Measurements from ENCODE around the gene NUMA1.

NUMA1 gene

GRCh38 chr11:71998061-71998460 lies 82.3 kb downstream of the NUMA1 start:
- H3K27me3 ChIP-seq (ENCODE audit: control insufficient read depth, insufficient read depth, low read length) = no peaks in the 10 kb centered on the region
- no peaks in the 10 kb centered on the region for H3K4me1 ChIP-seq
- H3K9me3 ChIP-seq (ENCODE audit: control insufficient read depth, low read length) = no peaks in the 10 kb centered on the region
- H3K27ac ChIP-seq = no peak overlapping the region
- H2AFZ ChIP-seq = no peak overlapping the region
- H3K4me3 ChIP-seq (ENCODE audit: low read depth, low read length) = no peak overlapping the region
- no peak overlapping the region for H3K9ac ChIP-seq
- H3K36me3 ChIP-seq (ENCODE audit: control insufficient read depth, insufficient read depth, low read length) = no peaks in the 10 kb centered on the region
- TF ChIP-seq CTCF (IDR thresholded peaks at IDR 0.05) = no peak
- no peaks in the 10 kb centered on the region for H3K79me2 ChIP-seq
- no peak overlapping the region for H3K4me2 ChIP-seq (ENCODE audit: low read length)

- Histone ChIP-seq H3K27me3 (ENCODE audit: control insufficient read depth, insufficient read depth, low read length) (no peaks in the 10 kb centered on the region), H3K4me1 (no peaks in the 10 kb centered on the region), H3K27ac (no peak overlapping the region), H3K4me3 (ENCODE audit: low read depth, low read length) (no peak overlapping the region), H3K4me2 (ENCODE audit: low read length) (no peak overlapping the region), H3K9me3 (ENCODE audit: control insufficient read depth, low read length) (no peaks in the 10 kb centered on the region), H2AFZ (no peak overlapping the region), H3K36me3 (ENCODE audit: control insufficient read depth, insufficient read depth, low read length) (no peaks in the 10 kb centered on the region), H3K79me2 (no peaks in the 10 kb centered on the region), H3K9ac (no peak overlapping the region)
- TF ChIP-seq CTCF (IDR thresholded peaks at IDR 0.05) = no peak
Measured at GRCh38 chr11:71997594-71997993, 82.7 kb downstream of the NUMA1 start.

DNA sequence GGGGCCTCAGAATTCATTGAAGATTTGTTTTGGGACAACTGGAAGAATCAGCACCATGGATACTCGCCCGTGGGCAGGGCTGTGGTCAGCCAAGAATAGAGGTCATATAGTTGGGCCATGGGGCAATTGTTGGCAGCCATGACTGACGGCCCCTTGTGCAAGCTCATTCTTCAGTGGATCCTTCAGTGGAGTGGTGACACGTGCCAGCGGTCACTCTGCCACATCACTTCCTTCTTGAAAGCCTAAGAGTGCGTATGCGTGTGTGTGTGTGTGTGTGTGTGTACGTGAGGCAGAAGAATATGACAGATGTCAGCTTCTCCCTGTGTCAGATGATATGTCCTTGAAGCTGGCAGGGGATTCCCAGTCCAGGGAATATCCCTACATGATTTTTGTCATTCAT lies 83.4 kb downstream of the NUMA1 start:
- Histone ChIP-seq H3K4me1 (no peaks in the 10 kb centered on the region), H3K9ac (no peak overlapping the region), H3K79me2 (no peaks in the 10 kb centered on the region), H3K36me3 (ENCODE audit: control insufficient read depth, insufficient read depth, low read length) (no peaks in the 10 kb centered on the region), H3K4me3 (ENCODE audit: low read depth, low read length) (no peak overlapping the region), H3K4me2 (ENCODE audit: low read length) (no peak overlapping the region), H2AFZ (no peak overlapping the region), H3K27me3 (ENCODE audit: control insufficient read depth, insufficient read depth, low read length) (no peaks in the 10 kb centered on the region), H3K9me3 (ENCODE audit: control insufficient read depth, low read length) (no peaks in the 10 kb centered on the region), H3K27ac (no peak overlapping the region)
- TF ChIP-seq CTCF (IDR thresholded peaks at IDR 0.05) = no peak

DNA sequence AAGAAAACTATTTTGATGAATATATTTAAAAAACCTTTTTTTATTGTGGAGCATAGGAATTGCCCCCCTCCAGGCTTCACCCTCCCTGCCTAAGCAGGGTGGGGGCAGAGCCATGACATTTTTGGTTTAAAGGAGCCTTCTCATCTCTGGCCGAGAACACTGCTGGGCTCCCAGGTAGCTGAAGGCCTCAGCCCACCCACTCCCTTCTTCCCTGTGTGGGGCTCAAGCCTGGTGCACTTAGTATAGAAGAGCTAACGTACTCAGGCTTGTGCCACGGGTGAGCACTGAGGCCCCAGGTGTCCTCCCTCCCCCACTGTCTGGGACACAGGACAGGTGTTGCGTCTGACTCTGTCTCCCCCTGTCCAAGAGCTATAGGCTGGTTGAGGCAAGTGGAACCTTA lies 83.8 kb downstream of the NUMA1 start:
- no peaks in the 10 kb centered on the region for H3K9me3 ChIP-seq (ENCODE audit: control insufficient read depth, low read length)
- H2AFZ ChIP-seq = no peak overlapping the region
- H3K4me2 ChIP-seq (ENCODE audit: low read length) = no peak overlapping the region
- H3K79me2 ChIP-seq = no peaks in the 10 kb centered on the region
- H3K27ac ChIP-seq = no peak overlapping the region
- no peak overlapping the region for H3K4me3 ChIP-seq (ENCODE audit: low read depth, low read length)
- H3K27me3 ChIP-seq (ENCODE audit: control insufficient read depth, insufficient read depth, low read length) = no peaks in the 10 kb centered on the region
- no peaks in the 10 kb centered on the region for H3K36me3 ChIP-seq (ENCODE audit: control insufficient read depth, insufficient read depth, low read length)
- no peaks in the 10 kb centered on the region for H3K4me1 ChIP-seq
- no peak for TF ChIP-seq CTCF (IDR thresholded peaks at IDR 0.05)
- no peak overlapping the region for H3K9ac ChIP-seq

DNA sequence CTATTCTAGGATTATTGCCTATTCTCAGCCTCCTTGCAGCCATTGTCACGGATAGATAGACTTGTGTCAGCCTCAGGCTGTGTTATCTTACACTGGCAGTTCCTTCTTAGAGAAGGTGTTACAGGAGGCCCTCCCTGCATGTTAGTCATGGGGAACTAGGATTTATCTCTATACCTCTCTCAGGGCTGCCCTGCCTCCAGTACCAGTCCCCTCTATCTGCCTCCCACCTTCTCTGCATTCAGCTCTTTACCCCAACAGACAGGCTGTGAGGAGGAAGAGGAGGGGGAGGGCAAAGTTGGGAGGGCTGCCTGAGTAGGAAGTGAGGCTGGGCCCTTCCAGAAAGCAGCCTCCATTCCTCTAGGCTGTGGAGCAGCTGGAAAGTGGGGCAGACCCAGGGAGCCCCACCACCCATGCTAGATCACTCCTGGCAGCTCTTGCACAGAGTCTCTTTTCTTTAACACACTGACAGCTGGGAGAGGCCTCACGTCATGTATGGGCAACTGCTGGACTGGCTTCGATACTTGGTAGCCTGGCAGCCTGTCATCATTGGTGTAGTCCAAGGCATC lies 84.5 kb downstream of the NUMA1 start:
- Histone ChIP-seq H3K9ac (no peak overlapping the region), H2AFZ (no peak overlapping the region), H3K79me2 (no peaks in the 10 kb centered on the region), H3K36me3 (ENCODE audit: control insufficient read depth, insufficient read depth, low read length) (no peaks in the 10 kb centered on the region), H3K4me1 (no peaks in the 10 kb centered on the region), H3K4me3 (ENCODE audit: low read depth, low read length) (no peak overlapping the region), H3K27me3 (ENCODE audit: control insufficient read depth, insufficient read depth, low read length) (no peaks in the 10 kb centered on the region), H3K4me2 (ENCODE audit: low read length) (no peak overlapping the region), H3K9me3 (ENCODE audit: control insufficient read depth, low read length) (no peaks in the 10 kb centered on the region), H3K27ac (no peak overlapping the region)
- TF ChIP-seq CTCF (IDR thresholded peaks at IDR 0.05) = no peak

Data from parathyroid adenoma (tissue), 2 donors.